Left ventricle myocardium inferior (tissue), 1 donor: ENCODE results near the gene ZNF785. TPM values are rescaled to one million over a fixed set of nuclear protein-coding genes. Genes with fewer than 3 reads are reported as not detected.
"Not testable (repeated sequence)": the region's sequence is repeated elsewhere in the genome, so short reads cannot be mapped to it uniquely, and the experiment has no call there.

Source experiments
- DNase-seq: peaks from one replicate; pipeline ENCODE4 v3.0.0-alpha.2; 2020
- H3K27ac ChIP-seq: fragments of 200-600 bp; replicated peaks from 2 replicates; pipeline ENCODE4 v1.8.0; 2021
- H3K27me3 ChIP-seq: fragments of 200-600 bp; 2 replicates; pipeline ENCODE4 v1.8.0; 2021; ENCODE audit warnings: low read depth
- H3K36me3 ChIP-seq: fragments of 200-600 bp; 2 replicates; pipeline ENCODE4 v1.8.0; 2021
- H3K4me1 ChIP-seq: fragments of 200-600 bp; 2 replicates; pipeline ENCODE4 v1.8.0; 2021
- H3K4me3 ChIP-seq: fragments of 200-600 bp; 2 replicates; pipeline ENCODE4 v1.8.0; 2021; ENCODE audit warnings: mild to moderate bottlenecking, moderate library complexity
- H3K9me3 ChIP-seq: fragments of 200-600 bp; replicated peaks from 2 replicates; pipeline ENCODE4 v1.8.0; 2021
- CTCF ChIP-seq: fragments of 200-600 bp; IDR thresholded peaks from 2 replicates; pipeline ENCODE4 v1.8.0; 2021; ENCODE audit warnings: antibody characterized with exemption, mild to moderate bottlenecking, borderline replicate concordance
- intact Hi-C: fragments of 100-400 bp; cut with micrococcal nuclease; formaldehyde crosslinking; loops from one replicate; pipeline ENCODE4 v1.11.0; 2022
- total RNA-seq: library from RNA; stranded (reverse); fragmentation: NEBNext Ultra II Directional; extraction: Animal tissue kit (Norgen Biotek cat#: 25700); gene quantifications from one replicate; pipeline ENCODE4 v1.2.1, GENCODE V29; 2021
- donor health status: DM: no; HTN: yes; CAD: no; lungs with severe emphysema.

ZNF785 gene
- total RNA-seq, 1 donor from 2014 or later, result 7.1 TPM

DNA sequence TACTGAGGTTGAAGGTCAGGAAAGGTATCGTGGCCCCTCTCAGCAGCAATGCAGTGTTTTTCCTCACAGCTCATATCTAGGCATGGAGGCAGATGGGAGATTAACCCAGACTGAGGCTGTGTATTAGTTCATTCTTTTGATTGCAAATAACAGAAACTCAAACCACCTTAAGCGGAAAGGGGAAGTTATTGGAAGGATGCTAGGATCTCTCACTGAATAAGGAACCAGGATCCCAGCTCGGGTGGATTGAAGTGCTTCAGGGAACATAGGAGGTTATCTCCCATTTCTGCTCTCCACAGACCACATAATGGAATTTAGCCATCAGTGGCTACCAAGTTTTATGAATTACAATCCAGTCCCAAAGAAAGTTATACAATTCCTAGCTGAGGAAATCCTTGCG lies 16.5 kb upstream of the ZNF785 start:
- no peak overlapping the region for H3K4me3 ChIP-seq
- H3K36me3 ChIP-seq, result peaks cover 40% of the 10 kb centered on the region
- no peak for DNase-seq
- intact Hi-C loops, result no loop called here
- no peak for TF ChIP-seq CTCF
- H3K27me3 ChIP-seq, result no peaks in the 10 kb centered on the region
- peaks cover 20% of the 10 kb centered on the region for H3K4me1 ChIP-seq
- H3K9me3 ChIP-seq, result peaks cover 3% of the 10 kb centered on the region
- H3K27ac ChIP-seq, result peak overlapping the region; percentile 7

DNA sequence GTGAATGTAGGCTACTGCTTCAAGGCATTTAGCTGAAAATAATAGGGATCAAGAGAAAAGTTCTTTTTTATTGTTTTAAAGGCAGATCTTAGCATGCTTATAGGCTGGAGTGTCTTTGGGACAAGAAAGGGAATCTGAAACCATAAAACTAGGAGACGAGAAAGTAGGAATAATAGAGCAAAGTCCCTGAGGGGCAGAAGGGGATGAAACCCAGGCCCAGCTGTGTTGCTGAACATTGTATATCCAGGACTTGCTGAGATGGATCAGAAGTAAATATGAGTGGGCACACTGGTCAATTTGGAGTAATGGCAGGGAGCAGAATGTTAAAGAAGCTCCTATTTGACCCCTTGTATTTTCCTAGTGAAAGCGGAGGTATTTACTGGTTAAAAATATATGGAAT lies 15.4 kb upstream of the ZNF785 start:
- no peak overlapping the region for H3K4me3 ChIP-seq

GRCh38 chr16:30600215-30600614 lies 14.7 kb upstream of the ZNF785 start:
- TF ChIP-seq CTCF, result no peak
- Histone ChIP-seq H3K9me3 (peaks cover 3% of the 10 kb centered on the region), H3K27me3 (no peaks in the 10 kb centered on the region), H3K4me1 (peaks cover 20% of the 10 kb centered on the region), H3K27ac (no peak overlapping the region), H3K4me3 (no peak overlapping the region), H3K36me3 (peaks cover 24% of the 10 kb centered on the region)
- no peak for DNase-seq
- intact Hi-C loops, result no loop called here

More for the DNA sequence above, 15.4 kb upstream of the ZNF785 start:
- Histone ChIP-seq H3K9me3 (peaks cover 3% of the 10 kb centered on the region), H3K27ac (no peak overlapping the region), H3K27me3 (no peaks in the 10 kb centered on the region), H3K36me3 (peaks cover 29% of the 10 kb centered on the region), H3K4me1 (peaks cover 20% of the 10 kb centered on the region)
- TF ChIP-seq CTCF, result no peak
- no peak for DNase-seq
- intact Hi-C loops, result no loop called here

DNA sequence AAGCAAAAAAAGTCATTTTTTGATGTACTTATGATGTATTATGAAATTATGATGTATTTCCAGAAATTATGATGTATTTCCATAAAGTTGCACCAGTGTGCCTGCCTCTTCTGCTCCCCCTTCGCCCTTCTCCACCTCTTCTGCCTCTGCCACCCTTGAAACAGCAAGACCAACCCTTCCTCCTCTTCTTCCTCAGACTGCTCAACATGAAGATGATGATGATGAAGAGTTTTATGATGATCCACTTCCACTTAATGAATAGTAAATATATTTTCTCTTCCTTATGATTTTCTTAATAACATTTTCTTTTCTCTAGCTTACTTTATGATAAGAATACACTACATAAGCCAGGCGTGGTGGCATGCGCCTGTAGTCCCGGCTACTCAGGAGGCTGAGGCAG lies 7.4 kb upstream of the ZNF785 start:
- Histone ChIP-seq H3K27ac (no peak overlapping the region), H3K9me3 (no peaks in the 10 kb centered on the region), H3K4me3 (no peak overlapping the region), H3K27me3 (no peaks in the 10 kb centered on the region), H3K36me3 (no peaks in the 10 kb centered on the region), H3K4me1 (no peaks in the 10 kb centered on the region)
- intact Hi-C loops, result no loop called here
- no peak for DNase-seq
- no peak for TF ChIP-seq CTCF

DNA sequence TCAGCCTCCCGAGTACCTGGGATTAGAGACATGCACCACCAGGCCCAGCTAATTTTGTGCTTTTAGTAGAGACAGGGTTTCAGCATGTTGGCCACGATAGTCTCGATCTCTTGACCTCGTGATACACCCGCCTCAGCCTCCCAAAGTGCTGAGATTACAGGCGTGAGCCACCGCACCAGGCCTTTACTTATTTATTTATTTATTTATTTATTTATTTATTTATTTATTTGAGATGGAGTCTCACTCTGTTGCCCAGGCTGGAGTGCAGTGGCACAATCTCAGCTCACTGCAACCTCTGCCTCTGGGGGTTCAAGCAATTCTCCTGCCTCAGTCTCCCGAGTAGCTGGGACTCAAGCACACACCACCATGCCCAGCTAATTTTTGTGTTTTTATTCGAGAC lies 5.4 kb upstream of the ZNF785 start:
- H3K27me3 ChIP-seq, intact Hi-C loops, H3K36me3 ChIP-seq, H3K4me1 ChIP-seq, H3K4me3 ChIP-seq, H3K9me3 ChIP-seq, DNase-seq, H3K27ac ChIP-seq: not testable (repeated sequence)

- intact Hi-C loops, result not testable (repeated sequence)
Observed at GRCh38 chr16:30589582-30589981, 4.1 kb upstream of the ZNF785 start.

DNA sequence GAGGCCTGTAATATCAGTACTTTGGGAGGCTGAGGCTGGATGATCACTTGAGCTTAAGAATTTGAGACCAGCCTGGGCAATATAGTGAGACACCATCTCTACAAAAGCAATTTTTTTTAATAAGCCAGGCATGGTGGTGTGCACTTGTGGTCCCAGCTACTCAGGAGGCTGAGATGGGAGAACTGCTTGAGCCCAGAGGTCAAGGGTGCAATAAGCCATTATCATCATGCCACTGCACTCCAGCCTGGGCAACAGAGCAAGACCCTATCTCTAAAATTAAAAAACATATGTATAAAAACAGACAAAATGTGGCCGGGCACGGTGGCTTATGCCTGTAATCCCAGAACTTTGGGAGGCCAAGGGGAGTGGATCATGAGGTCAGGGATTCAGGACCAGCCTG lies 3.2 kb upstream of the ZNF785 start:
- DNase-seq, result no peak
- intact Hi-C loops, result no loop called here
- H3K4me3 ChIP-seq, result no peak overlapping the region

More at GRCh38 chr16:30589582-30589981, 4.1 kb upstream of the ZNF785 start:
- not testable (repeated sequence) for H3K36me3 ChIP-seq, DNase-seq, H3K4me3 ChIP-seq, H3K27me3 ChIP-seq, H3K27ac ChIP-seq, H3K9me3 ChIP-seq
- peaks cover 20% of the 10 kb centered on the region for H3K4me1 ChIP-seq

More for the DNA sequence above, 3.2 kb upstream of the ZNF785 start:
- Histone ChIP-seq H3K9me3 (no peaks in the 10 kb centered on the region), H3K36me3 (peaks cover 7% of the 10 kb centered on the region), H3K27me3 (no peaks in the 10 kb centered on the region), H3K4me1 (peaks cover 28% of the 10 kb centered on the region), H3K27ac (no peak overlapping the region)
- TF ChIP-seq CTCF, result no peak
